WERI-Rb-1 (cell line): Measurements from ENCODE around the gene ADRA2C.

Experiments
- DNase-seq: peaks from one replicate; pipeline ENCODE4 v3.0.0-alpha.2; 2020
- H3K27ac ChIP-seq: fragments of 250-450 bp; sonication (Bioruptor Pico); 2 replicates; pipeline ENCODE4 v1.5.1; 2020; ENCODE audit warnings: mild to moderate bottlenecking, moderate library complexity
- H3K27me3 ChIP-seq: fragments of 250-450 bp; sonication (Bioruptor Pico); 2 replicates; pipeline ENCODE4 v1.5.1; 2021; ENCODE audit warnings: mild to moderate bottlenecking, low read depth, moderate library complexity; ENCODE audit not compliant: insufficient read depth, severe bottlenecking
- H3K36me3 ChIP-seq: fragments of 250-450 bp; sonication (Bioruptor Pico); 2 replicates; pipeline ENCODE4 v1.5.1; 2020; ENCODE audit warnings: mild to moderate bottlenecking, moderate library complexity
- H3K4me3 ChIP-seq: 2 replicates; pipeline ENCODE4 v1.5.1; 2011; ENCODE audit warnings: low read depth, mild to moderate bottlenecking, control low read depth, low read length
- H3K9me3 ChIP-seq: fragments of 250-450 bp; sonication (Bioruptor Pico); 2 replicates; pipeline ENCODE4 v1.5.1; 2021; ENCODE audit warnings: mild to moderate bottlenecking, moderate library complexity; ENCODE audit not compliant: severe bottlenecking
- TF ChIP-seq, protein P1 (sequence below): IDR thresholded peaks from 2 replicates; pipeline ENCODE4 v1.5.1; 2011; ENCODE audit warnings: low read depth, mild to moderate bottlenecking, control low read depth, inconsistent platforms, low read length

ADRA2C gene

DNA sequence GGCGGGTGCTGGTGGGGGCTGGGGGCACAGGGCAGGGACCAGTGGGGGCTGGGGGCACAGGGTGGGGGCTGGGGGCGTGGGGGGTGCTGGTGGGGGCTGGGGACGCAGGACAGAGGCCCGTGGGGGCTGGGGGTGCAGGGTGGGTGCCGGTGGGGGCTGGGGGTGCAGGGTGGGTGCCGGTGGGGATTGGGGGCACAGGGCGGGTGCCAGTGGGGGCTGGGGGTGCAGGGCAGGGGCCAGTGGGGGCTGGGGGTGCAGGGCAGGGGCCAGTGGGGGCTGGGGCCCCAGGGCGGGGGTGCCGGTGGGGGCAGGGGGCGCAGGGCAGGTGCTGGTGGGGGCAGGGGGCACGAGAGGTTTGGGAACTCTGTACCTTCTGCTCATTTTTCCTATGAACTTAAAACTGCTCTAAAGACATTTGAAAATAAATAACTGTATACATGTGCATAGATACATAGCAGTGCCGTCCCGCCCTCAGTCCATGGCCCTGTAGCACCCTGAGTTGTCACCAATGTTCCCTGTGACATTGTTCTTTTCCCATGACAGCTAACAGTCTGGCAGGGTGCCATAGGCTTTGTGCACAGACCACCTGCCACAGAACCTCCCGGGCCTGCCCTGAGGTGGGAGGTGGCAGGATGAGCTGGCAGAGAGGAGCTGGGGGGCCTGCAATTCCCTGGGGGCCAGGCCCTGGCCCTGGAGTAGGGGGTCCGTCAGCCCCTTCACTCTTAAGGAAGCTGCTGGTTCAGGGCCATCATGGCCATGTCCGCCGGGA is 35.6 kb upstream of the ADRA2C start:
- H3K27me3 ChIP-seq: peaks cover 1% of the 10 kb centered on the region

DNA sequence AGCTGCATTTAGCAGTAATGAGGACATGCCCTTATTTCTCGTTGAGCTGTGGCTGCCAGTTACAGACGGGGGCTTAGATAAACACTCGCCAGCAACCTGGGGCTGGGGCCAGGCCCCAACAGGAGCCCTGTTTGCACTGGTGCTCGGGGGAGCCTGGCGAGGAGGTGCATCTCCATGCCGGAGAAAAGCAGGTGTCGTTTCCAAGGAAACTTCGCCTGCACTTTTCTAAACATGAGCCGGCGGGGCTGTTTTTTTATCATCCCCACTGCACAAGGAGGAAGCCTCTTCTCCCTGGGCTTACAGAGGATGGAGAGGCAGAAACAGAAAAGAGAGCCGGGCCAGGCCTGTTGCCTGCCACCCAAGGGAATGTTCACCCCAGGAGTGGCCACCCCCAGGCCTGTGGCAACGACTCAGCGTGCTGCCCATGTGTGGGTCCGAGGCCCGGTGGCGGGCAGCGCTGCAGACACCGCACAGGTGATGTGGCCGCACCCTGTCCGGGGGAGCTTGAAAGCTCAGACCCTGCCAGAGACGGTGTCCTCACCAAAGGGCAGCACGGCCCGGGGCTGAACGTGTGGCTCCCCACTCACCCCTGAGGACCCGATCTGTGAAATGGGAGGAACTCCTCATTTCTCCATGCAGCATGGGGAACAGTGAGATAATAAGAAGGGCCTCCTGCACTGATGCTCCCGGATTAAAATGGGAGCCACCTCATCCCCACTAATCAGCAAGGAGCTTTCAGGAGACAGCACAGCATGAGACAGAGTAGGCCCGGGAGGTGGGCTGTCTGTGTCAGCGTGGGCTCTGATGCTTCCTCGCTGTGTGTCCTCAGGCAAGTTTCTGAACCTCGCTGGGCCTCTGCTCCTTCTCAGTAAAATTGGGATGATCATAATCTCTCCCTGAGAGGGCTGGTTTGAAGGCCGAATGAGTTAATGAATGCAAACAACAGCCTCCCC is 33.8 kb upstream of the ADRA2C start:
- H3K27ac ChIP-seq: 0 out of 2 replicates have a peak overlapping the region, but pooled peaks have one; percentile 12
- H3K36me3 ChIP-seq: no peaks in the 10 kb centered on the region
- H3K4me3 ChIP-seq: no peak overlapping the region
- DNase-seq: peak; percentile 59
- peaks cover 4% of the 10 kb centered on the region for H3K9me3 ChIP-seq
- TF ChIP-seq, protein P1, sequence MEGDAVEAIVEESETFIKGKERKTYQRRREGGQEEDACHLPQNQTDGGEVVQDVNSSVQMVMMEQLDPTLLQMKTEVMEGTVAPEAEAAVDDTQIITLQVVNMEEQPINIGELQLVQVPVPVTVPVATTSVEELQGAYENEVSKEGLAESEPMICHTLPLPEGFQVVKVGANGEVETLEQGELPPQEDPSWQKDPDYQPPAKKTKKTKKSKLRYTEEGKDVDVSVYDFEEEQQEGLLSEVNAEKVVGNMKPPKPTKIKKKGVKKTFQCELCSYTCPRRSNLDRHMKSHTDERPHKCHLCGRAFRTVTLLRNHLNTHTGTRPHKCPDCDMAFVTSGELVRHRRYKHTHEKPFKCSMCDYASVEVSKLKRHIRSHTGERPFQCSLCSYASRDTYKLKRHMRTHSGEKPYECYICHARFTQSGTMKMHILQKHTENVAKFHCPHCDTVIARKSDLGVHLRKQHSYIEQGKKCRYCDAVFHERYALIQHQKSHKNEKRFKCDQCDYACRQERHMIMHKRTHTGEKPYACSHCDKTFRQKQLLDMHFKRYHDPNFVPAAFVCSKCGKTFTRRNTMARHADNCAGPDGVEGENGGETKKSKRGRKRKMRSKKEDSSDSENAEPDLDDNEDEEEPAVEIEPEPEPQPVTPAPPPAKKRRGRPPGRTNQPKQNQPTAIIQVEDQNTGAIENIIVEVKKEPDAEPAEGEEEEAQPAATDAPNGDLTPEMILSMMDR: no peak
- no peaks in the 10 kb centered on the region for H3K27me3 ChIP-seq

More for the DNA sequence above, 35.6 kb upstream of the ADRA2C start:
- H3K27ac ChIP-seq: no peak overlapping the region
- no peak overlapping the region for H3K4me3 ChIP-seq
- H3K36me3 ChIP-seq: no peaks in the 10 kb centered on the region
- DNase-seq: no peak
- TF ChIP-seq, protein P1: no peak
- H3K9me3 ChIP-seq: no peaks in the 10 kb centered on the region

DNA sequence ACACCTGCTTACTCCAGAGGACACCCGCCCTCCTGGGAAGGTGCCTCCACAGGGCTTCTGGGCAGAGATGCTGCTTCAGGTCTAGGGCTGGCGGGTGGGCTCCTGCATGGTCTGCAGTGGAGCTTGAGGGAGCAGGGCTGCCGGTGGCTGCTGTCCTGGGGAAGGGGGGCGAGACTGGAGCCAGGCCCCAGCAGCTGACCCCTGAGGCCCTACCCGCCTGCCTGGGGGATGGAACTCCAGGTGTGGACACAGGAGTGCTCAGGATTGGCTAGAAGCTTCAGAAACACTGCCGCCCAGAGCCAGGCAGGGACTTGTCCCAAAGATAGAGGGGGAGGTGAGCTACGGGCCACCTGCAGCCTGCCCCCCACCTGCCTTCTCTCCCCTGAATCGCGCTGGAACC is 33.0 kb upstream of the ADRA2C start:
- DNase-seq: no peak
- no peaks in the 10 kb centered on the region for H3K36me3 ChIP-seq
- H3K27me3 ChIP-seq: no peaks in the 10 kb centered on the region

DNA sequence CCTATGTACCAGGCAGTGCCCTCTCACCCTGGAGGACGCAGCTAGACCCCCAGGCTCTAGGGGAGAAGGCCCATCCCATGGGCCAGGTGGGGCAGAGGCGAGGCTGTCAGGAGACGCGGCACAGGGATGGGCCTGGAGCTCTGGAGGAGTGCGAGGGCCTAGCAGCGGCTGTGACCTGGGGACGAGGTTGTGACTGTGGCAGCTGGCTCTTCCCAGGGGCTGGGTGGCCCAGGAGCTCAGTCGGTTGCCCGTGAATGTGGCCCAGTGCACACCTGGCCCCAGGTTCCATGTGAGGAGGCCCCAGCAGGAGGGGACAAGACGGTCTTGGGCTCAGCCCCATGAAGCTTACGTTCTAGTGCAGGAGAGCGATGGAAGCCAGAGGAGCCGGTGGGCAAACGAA is 31.0 kb upstream of the ADRA2C start:
- no peaks in the 10 kb centered on the region for H3K27me3 ChIP-seq
- H3K36me3 ChIP-seq: no peaks in the 10 kb centered on the region
- TF ChIP-seq, protein P1: no peak
- H3K27ac ChIP-seq: no peak overlapping the region
- H3K9me3 ChIP-seq: peaks cover 4% of the 10 kb centered on the region
- H3K4me3 ChIP-seq: no peak overlapping the region
- no peak for DNase-seq

More for the DNA sequence above, 33.0 kb upstream of the ADRA2C start:
- H3K9me3 ChIP-seq: peaks cover 4% of the 10 kb centered on the region
- 0 out of 2 replicates have a peak overlapping the region, but pooled peaks have one; percentile 12 for H3K27ac ChIP-seq
- TF ChIP-seq, protein P1: no peak
- H3K4me3 ChIP-seq: no peak overlapping the region

DNA sequence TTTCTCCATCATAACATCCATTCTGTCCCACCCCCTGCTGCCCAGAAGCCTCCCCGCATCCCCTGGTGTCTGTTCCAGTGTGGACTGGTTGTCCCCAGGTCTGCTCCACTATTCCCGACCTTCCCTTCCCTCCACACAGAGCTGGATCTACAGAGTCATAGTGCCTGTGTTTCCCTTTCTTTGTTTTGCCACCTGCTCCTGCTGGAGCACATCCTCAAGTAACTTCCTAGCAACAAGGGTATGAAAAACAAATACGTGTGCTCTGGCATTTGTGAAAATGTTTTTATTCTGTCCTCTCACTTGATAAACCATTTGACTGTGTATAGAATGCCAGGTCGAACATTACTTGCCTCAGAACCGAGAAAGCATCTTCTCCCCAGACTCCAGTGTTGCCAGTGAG is 29.9 kb upstream of the ADRA2C start:
- H3K9me3 ChIP-seq: peaks cover 4% of the 10 kb centered on the region
- no peak for DNase-seq
- no peak overlapping the region for H3K27ac ChIP-seq
- H3K4me3 ChIP-seq: no peak overlapping the region
- no peaks in the 10 kb centered on the region for H3K27me3 ChIP-seq
- H3K36me3 ChIP-seq: no peaks in the 10 kb centered on the region
- TF ChIP-seq, protein P1: no peak
